HepG2 (cell line): ENCODE measurements around the gene C2orf80. TPM values are rescaled to one million over a fixed set of nuclear protein-coding genes. Genes with fewer than 3 reads are reported as not detected.

ENCODE experiments used
- ARNT2 ChIP-seq: sonication (generic); formaldehyde crosslinking; IDR thresholded peaks from 2 replicates; pipeline ENCODE4 v1.8.0; 2022; ENCODE audit warnings: mild to moderate bottlenecking, low read depth, missing genetic modification reagents, moderate library complexity
- BCLAF1 ChIP-seq: fragments of 450-650 bp; IDR thresholded peaks from 2 replicates; pipeline ENCODE4 v1.6.1; 2017; ENCODE audit warnings: mild to moderate bottlenecking
- CC2D1A ChIP-seq: sonication (generic); formaldehyde crosslinking; IDR thresholded peaks from 2 replicates; pipeline ENCODE4 v1.8.1; 2023; ENCODE audit warnings: mild to moderate bottlenecking, missing genetic modification reagents
- CEBPB ChIP-seq: IDR thresholded peaks from 2 replicates; pipeline ENCODE4 v1.6.1; 2011; ENCODE audit warnings: low read depth, low read length, improper control_type of control experiment, borderline replicate concordance
- HCFC1 ChIP-seq: fragments of 150-350 bp; IDR thresholded peaks from 2 replicates; pipeline ENCODE4 v1.6.1; 2014; ENCODE audit warnings: low read depth, low read length
- NBN ChIP-seq: fragments of 450-650 bp; conservative IDR thresholded peaks from 2 replicates; pipeline ENCODE4 v1.6.1; 2017
- NFRKB ChIP-seq: fragments of 450-650 bp; IDR thresholded peaks from 2 replicates; pipeline ENCODE4 v1.6.1; 2017
- SAP130 ChIP-seq: IDR thresholded peaks from 2 replicates; pipeline ENCODE4 v1.6.1; 2016; ENCODE audit warnings: low read depth
- SNAPC4 ChIP-seq: sonication (generic); formaldehyde crosslinking; IDR thresholded peaks from 2 replicates; pipeline ENCODE4 v1.4.0; 2020; ENCODE audit warnings: mild to moderate bottlenecking, missing genetic modification reagents
- SOX13 ChIP-seq, 3 experiments: fragments of 450-650 bp in 1 of 3; sonication (generic) in 1 of 3; formaldehyde crosslinking in 1 of 3; IDR thresholded peaks in 2 of 3; conservative IDR thresholded peaks in 1 of 3; 2 replicates each; pipeline versions ENCODE4 v1.5.0 to v1.6.1; 2016 to 2020; ENCODE audit warnings: antibody characterized with exemption in 1 of 3, mild to moderate bottlenecking in 1 of 3, missing compliant biosample characterization in 1 of 3, missing genetic modification reagents in 1 of 3, moderate library complexity in 1 of 3
- U2AF2 ChIP-seq: fragments of 200-400 bp; formaldehyde crosslinking; IDR thresholded peaks from 2 replicates; pipeline ENCODE4 v1.6.1; 2017; ENCODE audit warnings: low read depth, mild to moderate bottlenecking, low read length
- ZNF251 ChIP-seq: sonication (generic); formaldehyde crosslinking; IDR thresholded peaks from 2 replicates; pipeline ENCODE4 v1.9.0; 2021; ENCODE audit warnings: mild to moderate bottlenecking, missing genetic modification reagents
- ZNF292 ChIP-seq: sonication (generic); formaldehyde crosslinking; IDR thresholded peaks from 2 replicates; pipeline ENCODE4 v1.8.1; 2022; ENCODE audit warnings: mild to moderate bottlenecking, low read depth, missing genetic modification reagents, borderline replicate concordance
- ZNF3 ChIP-seq: IDR thresholded peaks from 2 replicates; pipeline ENCODE4 v1.7.0; 2017; ENCODE audit warnings: inconsistent platforms
- polyA plus RNA-seq, 8 experiments: library from polyadenylated mRNA; depleted of rRNA in 3 of 8; stranded (reverse) in 7 of 8; unstranded in 1 of 8; fragments of >200 nt; fragmentation: Illumina TruSeq in 4 of 8; extraction: Trizol in 4 of 8; gene quantifications; 2 replicates each; pipeline versions ENCODE4 v1.2.1 to v1.2.3, GENCODE V29; 2011 to 2016; ENCODE audit warnings: low read depth in 4 of 8, missing spikeins in 1 of 8, mixed read lengths in 1 of 8; ENCODE audit not compliant: insufficient read depth in 1 of 8
- total RNA-seq, 5 experiments: library from RNA; depleted of rRNA; stranded (reverse); fragments of >200 nt; fragmentation: Illumina TruSeq; extraction: Trizol; gene quantifications; 2 replicates each; pipeline ENCODE4 v1.2.3, GENCODE V29; 2016; ENCODE audit warnings: low read depth in 1 of 5
- TF ChIP-seq, protein P1 (sequence below): sonication (generic); formaldehyde crosslinking; IDR thresholded peaks from 2 replicates; pipeline ENCODE4 v1.4.0; 2020; ENCODE audit warnings: missing genetic modification reagents
- TF ChIP-seq, protein P2 (sequence below): sonication (generic); formaldehyde crosslinking; IDR thresholded peaks from 2 replicates; pipeline ENCODE4 v1.5.0; 2020; ENCODE audit warnings: missing genetic modification reagents, mild to moderate bottlenecking, borderline replicate concordance

The C2orf80 gene
- total and polyA plus RNA-seq, 2 of the 13 experiments (the other 11 are each of a cell fraction or from before 2014, with no cell fraction given) = not detected

DNA sequence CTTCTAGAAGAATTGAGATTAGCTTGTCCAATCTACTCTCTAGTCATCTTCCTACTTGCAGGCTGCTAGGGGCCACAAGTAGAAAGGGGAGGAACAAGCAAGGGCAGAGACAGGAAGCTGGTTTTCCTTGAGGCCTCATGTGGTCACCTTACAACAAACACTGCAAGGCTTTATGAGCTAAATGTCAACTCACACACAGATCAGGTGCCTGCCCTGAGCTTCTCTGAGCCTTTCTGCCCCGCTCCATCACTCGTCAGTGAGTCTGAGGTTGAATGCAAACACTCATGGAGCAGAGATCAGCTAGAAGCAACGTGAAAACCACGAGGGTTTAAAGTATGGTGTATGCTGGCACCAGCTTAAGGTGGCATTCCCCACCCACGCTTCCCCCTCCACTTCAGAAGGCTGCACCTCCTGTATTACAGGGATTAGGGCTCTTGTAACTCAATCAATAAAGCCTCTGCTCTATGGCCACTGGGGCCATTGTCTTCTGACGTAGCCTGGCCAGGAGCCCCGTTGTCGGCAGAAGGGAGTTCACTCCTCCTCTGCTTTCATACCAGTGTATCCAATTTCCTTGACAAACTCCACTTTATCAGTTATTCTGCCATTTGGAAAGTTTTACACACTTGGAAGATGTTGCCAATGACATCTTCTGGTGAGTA is 54.8 kb downstream of the C2orf80 start (continued):
- TF ChIP-seq, protein P1, sequence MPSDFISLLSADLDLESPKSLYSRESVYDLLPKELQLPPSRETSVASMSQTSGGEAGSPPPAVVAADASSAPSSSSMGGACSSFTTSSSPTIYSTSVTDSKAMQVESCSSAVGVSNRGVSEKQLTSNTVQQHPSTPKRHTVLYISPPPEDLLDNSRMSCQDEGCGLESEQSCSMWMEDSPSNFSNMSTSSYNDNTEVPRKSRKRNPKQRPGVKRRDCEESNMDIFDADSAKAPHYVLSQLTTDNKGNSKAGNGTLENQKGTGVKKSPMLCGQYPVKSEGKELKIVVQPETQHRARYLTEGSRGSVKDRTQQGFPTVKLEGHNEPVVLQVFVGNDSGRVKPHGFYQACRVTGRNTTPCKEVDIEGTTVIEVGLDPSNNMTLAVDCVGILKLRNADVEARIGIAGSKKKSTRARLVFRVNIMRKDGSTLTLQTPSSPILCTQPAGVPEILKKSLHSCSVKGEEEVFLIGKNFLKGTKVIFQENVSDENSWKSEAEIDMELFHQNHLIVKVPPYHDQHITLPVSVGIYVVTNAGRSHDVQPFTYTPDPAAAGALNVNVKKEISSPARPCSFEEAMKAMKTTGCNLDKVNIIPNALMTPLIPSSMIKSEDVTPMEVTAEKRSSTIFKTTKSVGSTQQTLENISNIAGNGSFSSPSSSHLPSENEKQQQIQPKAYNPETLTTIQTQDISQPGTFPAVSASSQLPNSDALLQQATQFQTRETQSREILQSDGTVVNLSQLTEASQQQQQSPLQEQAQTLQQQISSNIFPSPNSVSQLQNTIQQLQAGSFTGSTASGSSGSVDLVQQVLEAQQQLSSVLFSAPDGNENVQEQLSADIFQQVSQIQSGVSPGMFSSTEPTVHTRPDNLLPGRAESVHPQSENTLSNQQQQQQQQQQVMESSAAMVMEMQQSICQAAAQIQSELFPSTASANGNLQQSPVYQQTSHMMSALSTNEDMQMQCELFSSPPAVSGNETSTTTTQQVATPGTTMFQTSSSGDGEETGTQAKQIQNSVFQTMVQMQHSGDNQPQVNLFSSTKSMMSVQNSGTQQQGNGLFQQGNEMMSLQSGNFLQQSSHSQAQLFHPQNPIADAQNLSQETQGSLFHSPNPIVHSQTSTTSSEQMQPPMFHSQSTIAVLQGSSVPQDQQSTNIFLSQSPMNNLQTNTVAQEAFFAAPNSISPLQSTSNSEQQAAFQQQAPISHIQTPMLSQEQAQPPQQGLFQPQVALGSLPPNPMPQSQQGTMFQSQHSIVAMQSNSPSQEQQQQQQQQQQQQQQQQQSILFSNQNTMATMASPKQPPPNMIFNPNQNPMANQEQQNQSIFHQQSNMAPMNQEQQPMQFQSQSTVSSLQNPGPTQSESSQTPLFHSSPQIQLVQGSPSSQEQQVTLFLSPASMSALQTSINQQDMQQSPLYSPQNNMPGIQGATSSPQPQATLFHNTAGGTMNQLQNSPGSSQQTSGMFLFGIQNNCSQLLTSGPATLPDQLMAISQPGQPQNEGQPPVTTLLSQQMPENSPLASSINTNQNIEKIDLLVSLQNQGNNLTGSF (CRISPR knock-in tag) = no peak
- TF ChIP-seq CEBPB = no peak
- no peak for TF ChIP-seq ARNT2 (CRISPR knock-in tag)
- TF ChIP-seq, protein P2, sequence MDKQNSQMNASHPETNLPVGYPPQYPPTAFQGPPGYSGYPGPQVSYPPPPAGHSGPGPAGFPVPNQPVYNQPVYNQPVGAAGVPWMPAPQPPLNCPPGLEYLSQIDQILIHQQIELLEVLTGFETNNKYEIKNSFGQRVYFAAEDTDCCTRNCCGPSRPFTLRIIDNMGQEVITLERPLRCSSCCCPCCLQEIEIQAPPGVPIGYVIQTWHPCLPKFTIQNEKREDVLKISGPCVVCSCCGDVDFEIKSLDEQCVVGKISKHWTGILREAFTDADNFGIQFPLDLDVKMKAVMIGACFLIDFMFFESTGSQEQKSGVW (CRISPR knock-in tag) = no peak
- no peak for TF ChIP-seq HCFC1
- TF ChIP-seq SOX13 (IDR thresholded peaks at IDR 0.05) = no peak
- TF ChIP-seq SOX13 (CRISPR knock-in tag; conservative IDR thresholded peaks at IDR 0.05 in 1 of 2, IDR thresholded peaks at IDR 0.05 in 1 of 2) = peak in 1 of 2 experiments; percentile 8; a peak in 1 of 4 replicates
- TF ChIP-seq SNAPC4 = no peak
- no peak for TF ChIP-seq ZNF292 (CRISPR knock-in tag)
- no peak for TF ChIP-seq BCLAF1
- no peak for TF ChIP-seq NFRKB
- TF ChIP-seq NBN = no peak
- TF ChIP-seq SAP130 (CRISPR knock-in tag) = peak; percentile 42; the same call in 1 of the 2 replicates
- TF ChIP-seq ZNF3 (CRISPR knock-in tag) = no peak
- TF ChIP-seq CC2D1A (CRISPR knock-in tag) = no peak
- no peak for TF ChIP-seq ZNF251 (CRISPR knock-in tag)
- no peak for TF ChIP-seq U2AF2
